GDM1 (cell line): ENCODE data around the gene ENPP1.

ENCODE experiments used
- DNase-seq: peaks from one replicate; lab custom pipeline; 2025; lab: John Stamatoyannopoulos, UW

The ENPP1 gene

DNA sequence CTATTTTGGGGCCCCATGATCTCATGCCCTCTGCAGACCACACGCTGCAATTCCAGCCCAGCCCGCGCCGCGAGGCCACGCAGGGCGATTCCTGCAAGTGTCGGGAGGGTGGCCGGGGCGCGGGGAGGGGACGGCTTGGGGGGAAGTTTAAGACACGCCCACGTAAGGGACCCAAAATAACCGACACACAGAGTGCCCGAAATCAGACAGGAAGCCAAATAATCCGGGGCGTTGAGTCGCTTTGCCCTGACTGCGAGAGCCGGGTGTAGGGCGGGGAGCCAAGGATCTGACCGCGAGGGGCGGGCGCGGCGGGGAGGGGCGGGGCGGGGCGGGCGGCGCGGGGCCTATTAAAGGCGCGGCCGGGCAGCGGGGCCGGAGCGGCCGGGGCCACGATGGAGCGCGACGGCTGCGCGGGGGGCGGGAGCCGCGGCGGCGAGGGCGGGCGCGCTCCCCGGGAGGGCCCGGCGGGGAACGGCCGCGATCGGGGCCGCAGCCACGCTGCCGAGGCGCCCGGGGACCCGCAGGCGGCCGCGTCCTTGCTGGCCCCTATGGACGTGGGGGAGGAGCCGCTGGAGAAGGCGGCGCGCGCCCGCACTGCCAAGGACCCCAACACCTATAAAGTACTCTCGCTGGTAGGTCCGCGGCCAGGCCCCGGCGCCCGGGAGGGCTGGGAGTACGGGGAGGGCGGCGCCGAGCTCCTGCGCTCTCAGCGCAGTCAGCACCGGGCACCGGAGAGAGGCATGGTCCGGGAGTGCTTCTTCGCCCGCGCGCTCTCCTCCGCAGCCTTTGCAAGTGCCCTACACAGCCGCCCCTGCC lies at the start of gene ENPP1:
Gene ENPP1 (plus strand): TSS at position 377 of the 816 bp plus-strand sequence. CDS start 16 bp downstream, at position 393.
- no peak for DNase-seq

DNA sequence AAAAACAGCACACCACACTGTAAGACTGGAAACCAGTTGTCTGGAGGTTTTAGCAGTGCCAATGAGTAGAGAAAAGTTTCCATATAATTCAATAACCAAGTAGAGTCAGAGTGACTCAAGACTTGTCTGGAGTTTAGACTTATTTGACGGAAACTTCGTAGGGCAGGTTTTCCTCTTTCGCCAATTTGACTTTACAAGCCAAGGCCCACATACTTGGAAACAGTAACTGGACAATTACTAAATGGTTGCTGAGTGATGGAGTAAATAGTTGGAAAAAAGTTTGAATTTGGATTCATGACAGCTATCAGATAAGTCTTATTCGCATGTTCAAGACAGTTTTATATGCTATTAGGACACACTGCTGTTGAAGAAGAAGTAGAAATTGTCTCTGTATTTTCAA lies 48.9 kb upstream of the ENPP1 start:
- no peak for DNase-seq

DNA sequence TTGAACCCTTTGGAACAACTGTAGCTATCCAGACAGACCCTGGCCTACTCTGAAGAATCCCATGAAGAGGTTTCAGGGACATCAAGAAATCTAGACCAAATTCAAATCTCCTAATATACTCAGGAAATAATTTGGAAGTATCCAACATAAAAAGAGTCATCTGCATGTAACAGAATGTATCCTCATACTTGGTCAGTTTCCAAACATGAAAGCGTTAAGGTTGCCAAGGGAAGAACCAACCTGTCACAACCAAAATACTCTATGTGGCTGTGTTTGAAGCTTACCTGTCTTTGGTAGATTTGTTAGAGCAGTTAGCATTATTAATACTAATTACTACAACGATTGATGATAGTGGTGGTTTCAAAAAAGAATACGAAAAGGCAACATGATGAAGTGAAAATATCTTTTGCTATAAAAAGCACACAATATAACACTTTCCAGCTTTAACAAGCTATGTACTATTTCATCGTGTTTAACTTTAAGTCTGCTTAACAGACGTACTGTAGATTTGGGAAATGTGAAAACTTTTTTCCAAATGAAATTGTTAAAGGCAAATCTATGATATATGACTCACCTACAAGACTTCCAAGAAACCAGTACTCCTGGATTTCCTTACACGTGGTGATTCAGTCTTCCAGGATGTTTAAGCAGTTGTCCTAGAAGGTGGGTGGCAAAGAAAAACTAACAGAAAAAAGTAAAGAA lies 46.6 kb upstream of the ENPP1 start:
- no peak for DNase-seq

- DNase-seq, result no peak
Observed at GRCh38 chr6:131761762-131762067, 46.1 kb upstream of the ENPP1 start.

GRCh38 chr6:131762984-131763383 lies 44.8 kb upstream of the ENPP1 start:
- DNase-seq, result no peak

DNA sequence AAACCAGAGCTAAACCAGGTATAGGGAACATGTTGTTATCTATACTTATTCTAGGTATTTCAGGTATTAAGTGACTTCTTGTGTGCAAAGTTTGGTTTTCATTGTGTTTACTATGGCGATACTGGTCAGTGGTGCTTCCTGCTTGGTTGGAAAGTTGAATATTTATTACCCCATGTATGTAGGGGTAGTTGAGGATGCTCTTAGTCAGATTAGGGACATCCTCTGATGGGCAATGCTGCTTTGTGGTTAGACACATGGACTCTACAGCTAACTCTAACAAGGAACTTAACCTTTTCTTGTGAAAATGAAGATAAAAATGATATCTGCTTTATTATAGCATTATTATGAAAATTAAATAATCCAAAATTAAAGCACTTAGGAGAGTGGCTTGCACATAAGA lies 44.1 kb upstream of the ENPP1 start:
- no peak for DNase-seq

- DNase-seq, result no peak
Observed at GRCh38 chr6:131764350-131764749, 43.5 kb upstream of the ENPP1 start.

- DNase-seq, result no peak
Observed at GRCh38 chr6:131765081-131765803, 42.6 kb upstream of the ENPP1 start.

GRCh38 chr6:131765804-131766135 lies 42.0 kb upstream of the ENPP1 start:
- no peak for DNase-seq

DNA sequence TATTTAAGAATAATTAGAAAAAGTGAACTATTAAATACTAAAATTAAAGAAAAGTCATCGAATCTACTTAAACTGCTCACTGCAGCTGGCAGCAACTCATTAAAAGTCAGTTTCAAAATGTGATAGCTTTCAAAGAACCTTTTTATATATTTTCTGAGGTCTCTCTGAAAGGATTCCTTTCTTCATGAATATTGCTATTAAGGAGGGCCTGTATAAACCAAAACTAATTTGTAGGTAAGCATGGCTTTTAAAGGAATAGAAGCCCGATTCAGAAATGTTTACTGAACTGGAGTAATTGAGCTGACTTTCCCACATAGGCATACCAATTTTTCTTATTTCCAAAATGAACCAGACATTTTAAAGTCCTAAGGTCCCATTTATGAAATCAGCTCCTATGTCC lies 41.2 kb upstream of the ENPP1 start:
- DNase-seq, result no peak

GRCh38 chr6:131768964-131769363 lies 38.9 kb upstream of the ENPP1 start:
- no peak for DNase-seq

GRCh38 chr6:131769385-131770141 lies 38.3 kb upstream of the ENPP1 start:
- no peak for DNase-seq

DNA sequence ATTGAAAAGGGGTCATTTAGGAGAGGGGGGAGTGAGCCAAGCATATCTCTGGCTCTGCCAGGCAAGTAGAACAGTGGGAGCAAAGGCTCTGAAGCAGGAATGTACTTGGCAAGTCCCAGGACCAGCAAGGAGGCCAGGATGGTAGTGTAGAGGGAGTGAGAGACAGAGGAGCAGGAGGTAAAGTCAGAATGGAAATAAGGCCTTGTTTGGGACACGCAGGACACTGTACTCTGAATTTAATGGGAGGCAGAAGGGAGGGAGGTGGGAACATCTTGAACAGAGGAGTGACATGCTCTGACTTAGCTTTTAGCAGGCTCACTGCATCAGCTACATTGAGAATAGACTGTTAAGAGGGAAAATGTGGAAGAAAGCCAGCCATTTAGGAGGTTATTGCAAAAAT lies 37.0 kb upstream of the ENPP1 start:
- no peak for DNase-seq

GRCh38 chr6:131773284-131773950 lies 34.4 kb upstream of the ENPP1 start:
- DNase-seq, result no peak

DNA sequence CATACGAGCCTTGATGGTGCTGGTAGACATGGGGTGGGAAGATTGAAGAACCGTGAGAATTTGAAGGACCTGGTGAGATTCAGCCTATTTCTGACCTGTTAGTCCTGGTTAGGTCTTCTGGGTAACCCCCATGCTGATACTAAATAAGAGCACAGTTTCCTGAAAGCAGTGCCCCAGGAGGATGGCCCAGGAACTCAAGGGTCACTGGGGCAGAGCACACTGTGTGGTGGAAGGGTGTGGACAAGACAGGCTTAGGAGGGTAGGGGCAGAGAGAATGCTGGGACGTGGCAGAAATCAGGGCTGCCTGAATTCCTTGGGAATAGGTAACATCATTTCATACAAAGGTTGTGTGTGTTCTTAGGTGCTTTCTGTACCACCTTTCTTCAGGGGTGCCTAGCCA lies 31.9 kb upstream of the ENPP1 start:
- no peak for DNase-seq

DNA sequence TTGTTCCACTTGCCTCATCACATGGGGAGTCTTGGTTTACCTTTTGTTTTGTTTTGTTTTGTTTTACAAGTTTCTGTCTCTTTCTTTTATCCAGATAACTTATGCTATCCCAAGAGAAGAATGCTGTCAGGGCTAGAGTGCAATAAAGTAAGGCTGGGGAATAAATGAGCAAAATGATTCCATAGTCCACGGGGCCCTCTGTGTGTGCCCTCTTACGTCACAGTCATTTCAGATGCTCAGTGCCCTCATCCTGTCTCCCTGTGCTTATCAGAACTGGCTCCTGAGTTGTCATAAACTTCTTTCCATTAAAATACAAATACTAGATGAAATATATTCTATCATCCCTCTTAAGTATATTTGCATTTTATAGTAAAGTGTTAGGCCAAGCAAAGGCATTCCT lies 30.8 kb upstream of the ENPP1 start:
- DNase-seq, result no peak

GRCh38 chr6:131778169-131778568 lies 29.7 kb upstream of the ENPP1 start:
- no peak for DNase-seq

GRCh38 chr6:131779304-131779703 lies 28.5 kb upstream of the ENPP1 start:
- DNase-seq, result no peak

- no peak for DNase-seq
Observed at GRCh38 chr6:131780600-131780999, 27.2 kb upstream of the ENPP1 start.

- no peak for DNase-seq
Observed at GRCh38 chr6:131781687-131782086, 26.1 kb upstream of the ENPP1 start.

- no peak for DNase-seq
Observed at GRCh38 chr6:131782764-131783163, 25.1 kb upstream of the ENPP1 start.

- no peak for DNase-seq
Observed at GRCh38 chr6:131784561-131784960, 23.3 kb upstream of the ENPP1 start.
